Lower leg skin (tissue), 4 donors: ENCODE measurements around the gene RIC8B. TPM values are rescaled to one million over a fixed set of nuclear protein-coding genes. Genes with fewer than 3 reads are reported as not detected.

Experiments
- DNase-seq, 2 donors: peaks; one replicate each; pipeline ENCODE4 v3.0.0-alpha.2; 2019; ENCODE audit warnings: low spot score in 2 of 2
- H3K4me3 ChIP-seq: fragments of 200-600 bp; sonication (generic); 2 replicates; pipeline ENCODE4 v1.5.1; 2017; ENCODE audit warnings: mild to moderate bottlenecking, low read depth; ENCODE audit not compliant: poor library complexity, severe bottlenecking
- CTCF ChIP-seq, 3 donors: fragments of 450-650 bp; IDR thresholded peaks; one replicate each; pipeline ENCODE4 v1.5.1; 2016; ENCODE audit warnings: antibody characterized with exemption in 3 of 3, mild to moderate bottlenecking in 3 of 3, moderate library complexity in 2 of 3
- POLR2A ChIP-seq, 2 donors: fragments of 450-650 bp; IDR thresholded peaks; one replicate each; pipeline ENCODE4 v1.6.1; 2016 to 2017; ENCODE audit warnings: antibody characterized with exemption in 2 of 2, mild to moderate bottlenecking in 1 of 2, moderate library complexity in 1 of 2
- WGBS, 2 donors: methylation state at CpG; one replicate each; pipeline ENCODE4 v1.1.5; 2018; 5-methylcytosine and 5-hydroxymethylcytosine counted together
- intact Hi-C: fragments of 100-400 bp; cut with DNase I; formaldehyde crosslinking; loops from one replicate; pipeline ENCODE4 v1.15.0; 2023; ENCODE audit warnings: low total_unique reads
- total RNA-seq, 4 donors: library from RNA; depleted of rRNA; stranded (reverse); fragments of >200 nt; gene quantifications; one replicate each; pipeline ENCODE4 v1.1.0, GENCODE V29; 2016

Gene RIC8B
- total RNA-seq, 4 donors from 2014 or later: 7.0 to 9.1 (median 8.3) TPM

- no peak overlapping the region for H3K4me3 ChIP-seq
- 56 to 60% methylated on average over 3 of the region's 3 CpGs for WGBS, 2 donors
- intact Hi-C loops: no loop called here
- TF ChIP-seq POLR2A (IDR thresholded peaks at IDR 0.05): no peak
- no peak for DNase-seq
These were observed 149.9 kb downstream of the RIC8B start for GRCh38 chr12:106924268-106924861.

- intact Hi-C loops: no loop called here
- WGBS, 2 donors: 92 to 94% methylated on average over 1 of the region's 1 CpG
- no peak for DNase-seq
- no peak overlapping the region for H3K4me3 ChIP-seq
- TF ChIP-seq CTCF (IDR thresholded peaks at IDR 0.05): no peak
- TF ChIP-seq POLR2A (IDR thresholded peaks at IDR 0.05): no peak
These were observed 152.2 kb downstream of the RIC8B start for GRCh38 chr12:106926657-106927056.

- no peak for DNase-seq
- WGBS, 2 donors: 76 to 82% methylated on average over 3 of the region's 3 CpGs
- H3K4me3 ChIP-seq: no peak overlapping the region
- TF ChIP-seq POLR2A (IDR thresholded peaks at IDR 0.05) (no peak), CTCF (IDR thresholded peaks at IDR 0.05) (no peak)
- intact Hi-C loops: no loop called here
These were observed 159.8 kb downstream of the RIC8B start for GRCh38 chr12:106934277-106934676.

Other genes with a start within 250 kb of the RIC8B start
- not detected for gene RFX4, start 191.7 kb upstream of the RIC8B start, total RNA-seq
- 10 to 100 TPM in 2 of 4 donors, 1 to 10 TPM in 2; 4.6 to 11.9 (median 10.0) TPM for gene TMEM263, start 181.2 kb downstream of the RIC8B start, total RNA-seq
- gene MTERF2, start 212.5 kb downstream of the RIC8B start, total RNA-seq: 1 to 10 TPM; 3.7 to 9.8 (median 8.4) TPM